Ishikawa (cell line): ENCODE data around the gene TLE7.

Experiments
- CREB1 ChIP-seq: IDR thresholded peaks from 2 replicates; pipeline ENCODE4 v1.6.1; 2012; ENCODE audit warnings: low read depth
- EGR1 ChIP-seq: IDR thresholded peaks from 2 replicates; pipeline ENCODE4 v1.6.1; 2012
- EP300 ChIP-seq: IDR thresholded peaks from 2 replicates; pipeline ENCODE4 v1.6.1; 2012; ENCODE audit warnings: borderline replicate concordance
- NFIC ChIP-seq: IDR thresholded peaks from 2 replicates; pipeline ENCODE4 v1.6.1; 2012
- RAD21 ChIP-seq: IDR thresholded peaks from 2 replicates; pipeline ENCODE4 v1.6.1; 2012; ENCODE audit warnings: low read depth
- REST ChIP-seq: IDR thresholded peaks from 2 replicates; pipeline ENCODE4 v1.6.1; 2012; ENCODE audit warnings: low read depth, mild to moderate bottlenecking
- TAF1 ChIP-seq: IDR thresholded peaks from 2 replicates; pipeline ENCODE4 v1.6.1; 2012; ENCODE audit warnings: low read depth, mild to moderate bottlenecking
- TCF12 ChIP-seq: IDR thresholded peaks from 2 replicates; pipeline ENCODE4 v1.6.1; 2012; ENCODE audit warnings: low read depth
- TEAD4 ChIP-seq: IDR thresholded peaks from 2 replicates; pipeline ENCODE4 v1.6.1; 2012
- YY1 ChIP-seq: IDR thresholded peaks from 2 replicates; pipeline ENCODE4 v1.6.1; 2012; ENCODE audit warnings: low read depth
- ZBTB7A ChIP-seq: IDR thresholded peaks from 2 replicates; pipeline ENCODE4 v1.6.1; 2012; ENCODE audit warnings: low read depth

- TF ChIP-seq NFIC (no peak), TAF1 (no peak), REST (no peak), YY1 (no peak), ZBTB7A (no peak), RAD21 (no peak), TEAD4 (no peak), CREB1 (no peak), EP300 (no peak), TCF12 (no peak), EGR1 (no peak)
These were observed 11.1 kb downstream of the TLE7 start for GRCh38 chr16:71430744-71431143.
